GM08714 (cell line): ENCODE measurements around the gene RHBDL2.
"Not testable (repeated sequence)": the region's sequence is repeated elsewhere in the genome, so short reads cannot be mapped to it uniquely, and the experiment has no call there.

ENCODE experiments used
- H3K4me3 ChIP-seq: fragments of 200-500 bp; sonication (Bioruptor generic); 2 replicates; pipeline ENCODE4 v1.5.1; 2014; ENCODE audit warnings: mild to moderate bottlenecking, low read length, inconsistent platforms
- ZNF274 ChIP-seq: IDR thresholded peaks from 2 replicates; pipeline ENCODE4 v1.6.1; 2012; ENCODE audit warnings: mild to moderate bottlenecking, low read depth, low read length

Gene RHBDL2, protein sequence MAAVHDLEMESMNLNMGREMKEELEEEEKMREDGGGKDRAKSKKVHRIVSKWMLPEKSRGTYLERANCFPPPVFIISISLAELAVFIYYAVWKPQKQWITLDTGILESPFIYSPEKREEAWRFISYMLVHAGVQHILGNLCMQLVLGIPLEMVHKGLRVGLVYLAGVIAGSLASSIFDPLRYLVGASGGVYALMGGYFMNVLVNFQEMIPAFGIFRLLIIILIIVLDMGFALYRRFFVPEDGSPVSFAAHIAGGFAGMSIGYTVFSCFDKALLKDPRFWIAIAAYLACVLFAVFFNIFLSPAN

DNA sequence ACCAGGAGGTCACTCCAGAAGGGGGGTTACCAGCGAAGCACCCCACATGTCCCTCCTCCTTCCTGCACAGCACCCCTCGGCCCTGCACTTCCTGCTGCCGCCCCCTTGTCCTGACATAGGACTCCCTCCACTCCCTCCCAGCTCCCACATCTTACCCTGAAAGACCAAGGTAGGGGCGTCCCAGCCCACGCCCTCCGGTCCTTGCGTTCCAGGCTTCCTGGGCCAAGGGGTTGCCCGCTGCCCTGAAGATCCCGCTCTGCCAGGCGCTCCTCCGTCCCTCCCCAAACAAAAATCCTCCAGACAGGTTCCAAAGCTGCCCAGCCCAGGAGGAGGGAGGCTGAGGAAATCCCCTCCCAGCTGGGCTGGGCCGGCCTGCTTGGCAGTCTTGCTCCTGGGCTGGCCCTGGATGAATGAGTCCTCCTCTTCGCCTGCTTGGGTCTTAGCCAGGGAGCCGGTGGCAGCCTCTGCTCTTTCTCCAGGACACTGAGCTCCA is at the start of gene RHBDL2:
TSS of gene RHBDL2 (minus strand) at position 304 of the 493 bp plus-strand sequence. CDS start 22,618 bp downstream, outside the sequence.
- no peak for TF ChIP-seq ZNF274
- H3K4me3 ChIP-seq, result no peak within 1 kb of the TSS

DNA sequence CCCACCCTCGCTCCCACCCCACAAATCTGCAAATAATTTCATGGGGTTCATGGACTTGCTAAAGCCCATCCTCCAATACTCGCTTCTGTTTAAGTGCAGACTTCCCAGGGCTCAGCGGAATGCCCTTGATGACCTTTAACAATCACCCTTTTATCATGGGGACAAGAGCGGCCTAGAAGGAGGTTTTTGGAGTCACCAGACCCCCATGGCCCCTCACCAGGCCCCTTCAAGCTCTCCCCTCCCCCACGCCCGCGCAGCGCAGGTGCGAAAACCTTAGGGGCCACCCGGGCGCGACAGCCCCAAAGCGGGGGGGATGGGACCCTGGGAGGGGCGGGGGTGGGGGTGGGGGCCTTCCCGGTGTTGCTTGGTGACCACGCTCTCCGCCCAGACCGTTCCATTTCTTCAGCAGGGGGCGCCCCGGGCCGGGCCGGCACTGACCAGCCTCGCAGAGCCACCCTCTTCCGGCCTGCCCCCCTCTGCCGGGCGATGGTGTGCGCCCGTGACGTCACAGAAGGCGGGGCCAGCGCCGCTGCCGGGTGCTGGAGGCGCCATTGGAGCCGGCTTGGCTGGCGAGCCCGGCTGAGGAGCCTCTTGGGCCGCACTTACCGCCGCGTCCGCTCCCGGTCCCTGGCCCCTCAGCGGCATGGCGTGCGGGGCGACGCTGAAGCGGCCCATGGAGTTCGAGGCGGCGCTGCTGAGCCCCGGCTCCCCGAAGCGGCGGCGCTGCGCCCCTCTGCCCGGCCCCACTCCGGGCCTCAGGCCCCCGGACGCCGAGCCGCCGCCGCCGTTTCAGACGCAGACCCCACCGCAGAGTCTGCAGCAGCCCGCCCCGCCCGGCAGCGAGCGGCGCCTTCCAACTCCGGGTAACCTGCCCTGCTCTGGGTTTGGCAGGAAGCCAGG is 49.4 kb upstream of the RHBDL2 start, which contains the start of gene AKIRIN1:
TSS of gene AKIRIN1 (plus strand) at position 539 of the 900 bp plus-strand sequence. CDS start at position 644, 105 bp downstream.
- H3K4me3 ChIP-seq, result peak within 1 kb of the TSS; percentile 98
- TF ChIP-seq ZNF274, result no peak

DNA sequence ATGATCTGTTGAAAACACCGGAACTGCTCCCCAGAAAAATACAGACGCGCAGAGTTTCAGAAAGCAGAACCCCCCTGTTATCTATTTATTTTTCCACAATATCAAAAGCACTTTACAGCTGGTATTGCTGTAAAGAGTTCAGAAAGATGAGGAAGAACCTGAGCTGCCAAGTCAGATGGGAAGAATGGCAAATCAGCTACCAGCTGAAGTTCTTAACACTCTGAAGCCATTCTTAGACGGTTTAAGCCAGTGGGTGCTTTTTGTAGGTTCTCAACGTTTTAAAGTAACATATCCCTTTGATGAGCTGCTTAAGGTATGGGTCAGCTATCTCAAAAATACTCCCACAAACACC is 48.7 kb upstream of the RHBDL2 start:
- peak overlapping the region; percentile 64 for H3K4me3 ChIP-seq
- no peak for TF ChIP-seq ZNF274

DNA sequence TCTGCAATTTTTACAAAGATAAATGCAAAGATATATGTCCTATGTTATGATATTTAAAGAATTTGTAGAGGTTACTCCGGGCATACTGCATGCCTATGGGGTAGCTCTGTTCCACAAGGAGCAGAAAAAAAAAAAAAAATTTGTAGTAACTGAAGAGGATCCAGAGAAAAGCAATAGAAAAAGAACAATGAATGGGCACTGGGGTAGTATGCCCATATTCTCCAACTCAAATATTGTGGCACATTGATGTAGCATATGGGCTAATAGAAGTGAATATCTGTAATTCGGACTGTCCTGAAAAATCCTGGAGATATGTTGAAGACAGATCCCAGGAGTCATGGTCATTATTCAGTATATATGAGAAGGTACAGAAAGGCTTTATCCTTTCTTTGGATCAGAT is 48.3 kb upstream of the RHBDL2 start:
- no peak for TF ChIP-seq ZNF274
- H3K4me3 ChIP-seq, result no peak overlapping the region; the same call in 1 of the 2 replicates

DNA sequence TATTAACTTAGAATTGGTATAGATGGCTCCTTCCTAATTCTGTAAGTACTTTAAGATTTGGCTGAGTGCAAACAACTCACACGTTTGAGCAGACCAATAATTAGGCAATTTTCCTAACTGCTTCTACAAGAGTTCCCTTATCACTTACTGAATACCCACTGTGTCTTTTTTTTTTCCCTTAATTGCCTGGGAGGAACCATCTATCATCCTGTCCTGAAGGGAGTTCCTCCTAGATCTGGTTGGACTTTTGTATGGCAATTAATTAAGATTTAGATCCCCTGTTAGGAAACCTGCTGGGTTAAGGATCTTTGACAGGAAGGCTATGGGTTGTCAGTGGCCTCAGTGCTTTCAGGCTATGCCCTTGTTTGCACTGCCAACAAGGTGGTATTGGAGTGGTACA is 37.8 kb upstream of the RHBDL2 start:
- H3K4me3 ChIP-seq, result not testable (repeated sequence)

DNA sequence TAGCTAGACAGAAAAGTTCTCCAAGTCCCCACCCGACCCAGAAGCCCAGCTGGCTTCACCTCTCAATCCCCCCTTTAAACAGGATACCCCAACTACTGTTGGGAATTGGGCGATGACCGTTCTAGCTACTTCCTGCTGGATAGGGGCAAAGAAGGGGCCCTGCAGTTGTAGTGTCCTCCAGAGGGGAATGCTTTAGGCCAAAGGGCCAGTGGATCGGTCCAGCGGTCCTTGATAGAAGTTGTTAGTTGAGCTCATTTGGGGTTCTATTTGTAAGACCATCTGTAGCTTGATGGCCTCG is 36.6 kb upstream of the RHBDL2 start:
- not testable (repeated sequence) for H3K4me3 ChIP-seq

DNA sequence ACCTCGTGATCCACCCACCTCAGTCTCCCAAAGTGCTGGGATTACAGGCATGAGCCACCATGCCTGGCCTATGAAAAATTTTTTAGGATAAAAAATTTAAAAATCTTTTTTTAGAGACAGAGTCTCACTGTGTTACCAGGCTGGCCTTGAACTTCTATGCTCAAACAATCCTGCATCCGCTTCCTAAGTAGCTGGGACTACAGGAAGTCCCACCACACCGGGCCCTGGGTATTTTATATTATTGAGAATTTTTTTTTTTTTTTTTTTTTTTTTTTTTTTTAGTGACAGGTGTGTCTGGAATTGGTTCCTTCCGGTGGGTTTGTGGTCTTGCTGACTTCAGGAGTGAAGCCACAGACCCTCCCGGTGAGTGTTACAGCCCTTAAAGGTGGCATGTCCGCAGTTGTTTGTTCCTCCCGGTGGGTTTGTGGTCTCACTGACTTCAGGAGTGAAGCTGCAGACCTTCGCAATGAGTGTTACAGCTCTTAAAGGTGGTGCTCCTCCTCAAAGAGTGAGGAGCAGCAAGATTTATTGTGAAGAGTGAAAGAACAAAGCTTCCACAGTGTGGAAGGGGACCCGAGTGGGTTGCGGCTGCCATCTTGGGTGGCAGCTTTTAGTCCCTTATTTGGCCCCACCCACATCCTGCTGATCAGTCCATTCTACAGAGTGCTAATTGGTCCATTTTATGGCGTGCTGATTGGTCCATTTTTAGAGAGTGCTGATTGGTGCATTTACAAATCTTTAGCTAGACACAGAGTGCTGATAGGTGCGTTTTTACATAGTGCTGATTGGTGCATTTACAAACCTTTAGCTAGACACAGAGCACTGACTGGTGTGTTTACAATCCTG is 36.0 kb upstream of the RHBDL2 start:
- H3K4me3 ChIP-seq, result not testable (repeated sequence)

DNA sequence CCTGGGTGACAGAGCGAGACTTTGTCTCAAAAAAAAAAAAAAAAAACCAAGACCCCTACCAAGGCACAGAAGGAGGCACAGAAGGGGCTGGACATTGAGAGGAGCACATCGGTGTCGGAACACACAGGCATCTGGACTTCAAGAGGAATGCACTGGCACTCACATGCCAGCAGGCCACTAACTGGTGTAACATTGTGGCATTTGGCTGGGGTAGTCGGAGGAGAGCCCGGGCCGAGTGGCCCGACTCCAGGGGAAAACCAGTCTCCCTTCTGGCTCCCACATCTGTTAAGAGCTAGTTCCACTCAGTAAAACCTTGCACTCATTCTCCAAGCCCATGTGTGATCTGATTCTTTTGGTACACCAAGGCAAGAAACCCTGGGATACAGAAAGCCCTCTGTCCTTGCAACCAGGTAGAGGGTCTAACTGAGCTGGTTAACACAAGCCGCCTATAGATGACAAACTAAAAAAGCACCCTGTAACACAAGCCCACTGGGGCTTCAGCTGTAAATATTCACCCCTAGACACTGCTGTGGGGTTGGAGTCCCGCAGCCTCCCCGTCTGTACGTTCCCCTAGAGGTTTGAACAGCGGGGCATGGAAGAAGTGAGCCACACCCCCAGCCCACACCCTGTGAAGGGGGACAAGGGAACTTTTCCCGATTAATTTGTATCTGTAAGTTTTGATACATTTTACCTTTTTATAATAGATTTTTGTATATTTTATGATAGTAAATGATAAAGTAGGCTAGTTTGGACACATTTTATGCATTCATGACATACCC is 32.2 kb upstream of the RHBDL2 start:
- H3K4me3 ChIP-seq, result no peak overlapping the region
- TF ChIP-seq ZNF274, result no peak

DNA sequence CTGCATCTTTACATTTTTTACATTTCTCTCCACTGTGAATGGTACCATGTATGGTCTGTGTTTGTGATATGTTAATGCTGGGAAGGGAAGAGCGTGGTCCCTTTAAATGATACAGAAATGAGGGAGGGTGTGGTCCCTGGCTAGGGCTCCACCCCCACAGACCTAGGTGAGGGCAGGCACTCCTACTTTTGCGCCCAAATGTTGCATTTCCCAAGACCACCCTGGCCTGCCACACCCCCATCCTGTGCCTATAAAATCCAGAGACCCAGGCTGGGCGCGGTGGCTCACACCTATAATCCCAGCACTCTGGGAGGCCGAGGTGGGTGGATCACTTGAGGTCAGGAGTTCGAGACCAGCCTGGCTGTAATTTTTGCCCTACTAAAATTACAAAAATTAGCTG is 31.5 kb upstream of the RHBDL2 start:
- not testable (repeated sequence) for H3K4me3 ChIP-seq

DNA sequence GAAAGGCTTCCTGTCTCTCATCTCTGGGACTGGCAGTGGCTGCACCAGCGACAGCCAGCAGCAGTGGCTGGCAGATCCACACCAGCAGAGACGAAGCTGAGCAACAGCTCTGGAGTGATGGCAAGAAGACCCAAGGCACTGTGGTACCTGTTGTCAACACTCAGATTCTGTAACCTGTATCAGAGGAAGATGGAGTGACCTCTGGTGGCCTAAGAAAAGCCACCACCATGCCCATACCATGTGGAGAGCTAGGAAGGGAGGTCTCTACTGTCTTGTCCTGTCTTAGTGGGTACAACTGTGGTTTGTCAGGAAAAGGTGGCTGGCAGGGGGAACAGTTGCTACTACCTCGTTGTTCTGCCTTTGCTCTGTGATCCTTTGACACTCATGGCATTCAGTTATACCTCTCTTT is 22.5 kb upstream of the RHBDL2 start:
- no peak for TF ChIP-seq ZNF274
- no peak overlapping the region for H3K4me3 ChIP-seq

DNA sequence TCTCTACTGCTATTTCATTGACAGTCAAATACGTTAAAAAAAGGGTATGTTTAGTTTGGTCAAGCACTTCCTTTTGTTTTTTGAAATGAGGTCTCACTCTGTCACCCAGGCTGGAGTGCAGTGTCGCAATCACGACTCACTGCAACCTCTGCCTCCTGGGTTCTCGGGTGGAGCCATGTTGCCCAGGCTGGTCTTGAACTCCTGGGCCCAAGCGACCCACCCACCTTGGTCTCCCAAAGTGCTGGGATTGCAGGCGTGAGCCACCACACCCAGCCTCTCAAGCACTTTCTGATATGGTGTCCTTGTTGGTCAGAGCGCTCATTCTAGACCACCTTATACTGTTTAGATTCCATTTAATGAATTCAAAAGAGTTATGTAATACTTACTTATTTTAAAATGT is 20.9 kb upstream of the RHBDL2 start:
- no peak overlapping the region for H3K4me3 ChIP-seq
- no peak for TF ChIP-seq ZNF274

DNA sequence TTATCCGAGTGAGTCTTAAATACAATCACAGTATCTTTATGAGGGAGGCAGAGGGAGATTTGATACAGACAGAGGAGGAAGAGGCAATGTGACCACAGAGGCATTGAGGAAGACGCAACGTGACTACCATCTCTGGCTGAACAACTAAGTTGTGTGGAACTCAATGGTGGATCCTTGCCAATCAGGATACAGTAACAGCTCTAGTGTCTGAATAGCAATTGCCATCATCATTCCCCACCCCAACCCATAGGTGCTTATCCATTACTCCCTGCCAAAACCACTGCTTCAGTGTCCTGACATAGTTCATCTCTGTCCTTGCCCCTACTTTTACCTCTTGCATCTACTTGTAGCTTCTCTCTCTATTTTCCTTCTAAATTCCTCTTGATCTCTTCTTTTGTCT is 20.5 kb upstream of the RHBDL2 start:
- TF ChIP-seq ZNF274, result no peak
- H3K4me3 ChIP-seq, result no peak overlapping the region

DNA sequence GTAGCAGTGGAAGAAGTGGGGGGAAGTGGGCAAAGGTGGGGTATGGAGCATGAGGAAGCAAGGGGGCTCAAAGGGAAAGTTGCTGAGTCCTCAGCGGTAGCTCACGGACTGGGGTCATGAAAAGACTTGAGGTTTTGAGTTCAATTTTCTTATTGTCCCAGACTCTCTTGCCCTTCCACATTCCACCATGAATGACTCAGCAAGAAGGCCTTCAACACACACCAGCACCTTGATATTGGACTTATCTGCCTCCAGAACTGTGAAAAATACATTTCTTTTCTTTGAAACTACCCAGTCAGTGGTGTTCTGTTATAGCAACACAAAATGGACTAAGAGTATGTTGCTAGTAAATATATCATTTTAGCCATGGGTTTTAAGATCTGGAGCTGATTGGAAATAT is 17.3 kb upstream of the RHBDL2 start:
- no peak for TF ChIP-seq ZNF274
- H3K4me3 ChIP-seq, result no peak overlapping the region

DNA sequence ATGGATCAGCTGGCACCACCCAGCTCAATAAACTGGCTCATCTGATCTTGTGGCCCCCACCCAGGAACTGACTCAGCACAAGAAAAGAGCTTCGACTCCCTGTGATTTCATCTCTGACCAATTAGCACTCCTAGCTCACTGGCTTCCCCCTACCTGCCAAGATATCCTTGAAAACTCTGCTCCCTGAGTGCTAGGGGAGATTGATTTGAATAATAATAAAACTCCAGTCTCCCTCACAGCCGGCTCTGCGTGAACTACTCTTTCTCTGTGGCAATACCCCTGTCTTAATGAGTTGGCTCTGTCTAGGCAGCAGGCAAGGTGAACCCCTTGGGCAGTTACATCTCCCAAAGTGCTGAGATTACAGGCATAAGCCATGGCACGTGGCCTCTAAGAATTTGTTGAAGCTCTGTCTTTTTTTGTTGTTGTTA is 11.8 kb upstream of the RHBDL2 start:
- no peak for TF ChIP-seq ZNF274
- H3K4me3 ChIP-seq, result no peak overlapping the region
